GM19328 (cell line): ENCODE measurements around the gene SKIC2.

Experiments used
- ATAC-seq: cut with Tn5 transposase; IDR thresholded peaks from one replicate; pipeline ENCODE4 v1.9.1; 2021; ENCODE audit warnings: mild to moderate bottlenecking, moderate library complexity; ENCODE audit not compliant: unreplicated experiment

Gene SKIC2

GRCh38 chr6:31945154-31945506 is 13.8 kb upstream of the SKIC2 start:
- ATAC-seq, result no peak

DNA sequence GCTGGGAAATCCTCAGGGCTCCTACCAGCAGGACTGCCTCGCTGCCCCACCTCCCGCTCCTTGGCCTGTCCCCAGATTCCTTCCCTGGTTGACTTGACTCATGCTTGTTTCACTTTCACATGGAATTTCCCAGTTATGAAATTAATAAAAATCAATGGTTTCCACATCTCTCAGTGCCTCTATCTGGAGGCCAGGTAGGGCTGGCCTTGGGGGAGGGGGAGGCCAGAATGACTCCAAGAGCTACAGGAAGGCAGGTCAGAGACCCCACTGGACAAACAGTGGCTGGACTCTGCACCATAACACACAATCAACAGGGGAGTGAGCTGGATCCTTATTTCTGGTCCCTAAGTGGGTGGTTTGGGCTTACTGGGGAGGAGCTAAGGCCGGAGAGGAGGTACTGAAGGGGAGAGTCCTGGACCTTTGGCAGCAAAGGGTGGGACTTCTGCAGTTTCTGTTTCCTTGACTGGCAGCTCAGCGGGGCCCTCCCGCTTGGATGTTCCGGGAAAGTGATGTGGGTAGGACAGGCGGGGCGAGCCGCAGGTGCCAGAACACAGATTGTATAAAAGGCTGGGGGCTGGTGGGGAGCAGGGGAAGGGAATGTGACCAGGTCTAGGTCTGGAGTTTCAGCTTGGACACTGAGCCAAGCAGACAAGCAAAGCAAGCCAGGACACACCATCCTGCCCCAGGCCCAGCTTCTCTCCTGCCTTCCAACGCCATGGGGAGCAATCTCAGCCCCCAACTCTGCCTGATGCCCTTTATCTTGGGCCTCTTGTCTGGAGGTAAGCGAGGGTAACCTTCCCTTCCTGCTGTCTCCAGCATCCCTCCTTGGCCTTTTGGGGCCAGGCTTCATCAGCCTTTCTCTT is 13.2 kb upstream of the SKIC2 start, which contains the start of gene CFB:
TSS of gene CFB (plus strand) at position 589 of the 863 bp plus-strand sequence. CDS start at position 716, 127 bp downstream.
- no peak for ATAC-seq

- ATAC-seq, result no peak
These were observed 12.5 kb upstream of the SKIC2 start for GRCh38 chr6:31946370-31946885.

- ATAC-seq, result no peak
These were observed 11.8 kb upstream of the SKIC2 start for GRCh38 chr6:31947070-31947675.

DNA sequence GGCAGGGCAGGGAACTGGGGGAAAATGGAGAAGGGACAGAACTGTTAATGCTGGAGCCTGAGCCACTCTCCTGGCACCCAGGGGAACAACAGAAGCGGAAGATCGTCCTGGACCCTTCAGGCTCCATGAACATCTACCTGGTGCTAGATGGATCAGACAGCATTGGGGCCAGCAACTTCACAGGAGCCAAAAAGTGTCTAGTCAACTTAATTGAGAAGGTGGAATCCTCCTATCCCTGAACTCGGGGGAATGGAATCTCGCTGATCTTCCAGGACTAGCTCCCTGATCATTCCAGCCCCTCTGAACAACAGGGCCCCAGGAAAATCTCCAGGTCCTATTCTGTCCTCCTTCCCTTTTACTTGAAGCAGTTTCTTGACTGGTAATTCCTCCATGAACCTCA is 11.1 kb upstream of the SKIC2 start:
- ATAC-seq, result no peak

DNA sequence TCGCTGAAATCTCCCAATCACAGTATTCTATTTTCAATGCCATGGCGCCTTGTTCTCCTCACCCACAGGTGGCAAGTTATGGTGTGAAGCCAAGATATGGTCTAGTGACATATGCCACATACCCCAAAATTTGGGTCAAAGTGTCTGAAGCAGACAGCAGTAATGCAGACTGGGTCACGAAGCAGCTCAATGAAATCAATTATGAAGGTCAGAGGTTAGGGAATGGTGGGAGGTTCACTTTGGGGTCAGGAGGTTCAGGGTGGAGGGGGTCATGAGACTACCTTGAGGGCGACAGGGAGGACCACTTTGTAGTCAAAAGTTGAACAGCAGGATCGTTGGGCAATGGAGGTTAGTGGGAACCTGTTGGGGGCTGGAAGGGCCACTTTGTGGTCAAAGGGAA is 10.7 kb upstream of the SKIC2 start:
- no peak for ATAC-seq

DNA sequence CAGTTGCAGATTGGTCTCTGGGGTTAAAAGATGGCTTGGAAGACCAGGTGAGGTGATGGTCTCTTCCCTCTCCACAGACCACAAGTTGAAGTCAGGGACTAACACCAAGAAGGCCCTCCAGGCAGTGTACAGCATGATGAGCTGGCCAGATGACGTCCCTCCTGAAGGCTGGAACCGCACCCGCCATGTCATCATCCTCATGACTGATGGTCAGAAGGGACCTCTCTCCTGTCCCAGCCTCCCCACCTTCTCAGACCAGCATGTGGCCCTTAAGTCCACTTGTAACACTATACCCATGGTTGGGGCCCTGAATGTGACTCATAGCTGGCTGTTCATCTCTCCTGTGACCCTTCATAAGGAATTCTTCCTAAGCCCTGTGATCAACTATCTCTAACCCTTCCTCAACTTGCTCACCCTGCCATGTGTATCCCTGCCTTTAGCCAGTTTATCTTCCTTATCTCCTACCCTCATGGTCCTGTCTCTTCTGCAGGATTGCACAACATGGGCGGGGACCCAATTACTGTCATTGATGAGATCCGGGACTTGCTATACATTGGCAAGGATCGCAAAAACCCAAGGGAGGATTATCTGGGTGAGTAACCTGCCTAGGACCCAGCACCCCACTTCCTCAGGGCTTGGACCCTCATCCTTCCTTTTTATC is 10.1 kb upstream of the SKIC2 start:
- no peak for ATAC-seq

GRCh38 chr6:31949926-31950548 is 8.9 kb upstream of the SKIC2 start:
- ATAC-seq, result no peak

DNA sequence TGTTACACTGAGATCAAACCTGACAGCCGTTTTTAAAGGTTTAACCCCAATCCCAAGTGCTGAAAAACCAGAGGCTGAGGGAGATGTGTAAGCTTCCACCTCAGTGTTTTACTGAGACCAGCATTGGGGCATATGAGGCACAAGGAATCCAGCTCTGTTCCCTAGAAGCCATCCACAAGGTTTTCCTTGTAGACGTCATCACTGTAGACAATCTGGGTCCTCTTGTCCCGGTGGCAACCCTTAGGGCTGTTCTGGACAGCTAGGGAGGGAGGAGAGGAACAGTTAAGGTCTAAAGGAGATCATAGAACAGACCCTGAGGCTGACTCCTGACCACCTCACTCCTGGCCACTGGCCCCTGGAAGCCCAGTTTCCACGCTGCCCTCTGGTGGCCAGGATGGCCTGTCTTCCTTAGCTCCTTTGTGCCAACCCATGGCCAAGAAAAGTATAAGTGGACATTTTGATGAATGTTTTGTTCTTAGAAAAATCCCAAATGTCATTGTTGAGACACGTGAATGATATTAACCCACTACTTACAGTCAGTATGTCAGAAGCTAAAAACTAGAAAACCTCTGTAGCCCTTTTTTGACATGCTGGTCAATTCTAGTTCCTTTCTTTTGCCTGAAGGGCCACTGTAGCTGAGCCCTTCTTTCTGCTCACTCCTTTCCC is 6.7 kb upstream of the SKIC2 start:
- ATAC-seq, result no peak

DNA sequence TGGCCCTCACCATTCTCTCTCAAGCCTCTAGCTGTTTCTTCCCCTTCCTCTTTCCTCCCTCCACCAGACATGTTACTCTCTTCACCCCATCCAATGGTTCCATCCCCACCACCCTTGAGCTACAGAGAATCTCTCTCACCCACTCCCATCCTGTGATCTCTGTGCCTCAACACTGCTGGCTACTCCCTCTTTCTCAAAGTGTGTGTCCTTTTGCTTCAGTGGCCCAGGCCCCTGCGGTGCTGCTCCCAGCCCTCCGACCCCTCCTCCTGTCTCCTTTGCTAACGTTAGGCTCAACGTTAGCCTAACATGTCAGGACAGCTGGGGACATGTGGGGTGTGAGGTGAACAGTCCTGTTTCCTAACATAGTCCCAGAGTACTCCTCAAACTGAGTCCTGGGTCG is 6.1 kb upstream of the SKIC2 start:
- no peak for ATAC-seq

DNA sequence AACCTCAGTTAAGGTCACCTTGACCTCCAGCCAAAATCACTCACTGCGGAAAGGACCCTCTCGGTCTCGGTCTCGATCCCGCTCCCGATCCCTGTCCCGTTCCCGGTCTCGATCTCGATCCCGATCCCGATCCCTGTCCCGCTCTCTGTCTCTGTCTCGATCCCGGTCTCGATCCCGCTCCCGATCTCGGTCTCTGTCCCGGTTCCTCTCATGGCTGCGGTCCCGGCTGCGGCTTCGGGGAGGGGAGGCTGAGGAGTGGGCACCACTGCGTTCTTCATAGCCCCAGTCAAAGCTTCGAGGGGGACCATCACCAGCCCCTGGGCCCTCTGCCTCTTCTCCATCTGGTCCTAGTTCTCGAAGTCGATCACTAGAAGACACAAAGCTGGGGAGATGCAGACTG is 4.5 kb upstream of the SKIC2 start:
- no peak for ATAC-seq

- no peak for ATAC-seq
These were observed 2.2 kb upstream of the SKIC2 start for GRCh38 chr6:31956796-31957195.

DNA sequence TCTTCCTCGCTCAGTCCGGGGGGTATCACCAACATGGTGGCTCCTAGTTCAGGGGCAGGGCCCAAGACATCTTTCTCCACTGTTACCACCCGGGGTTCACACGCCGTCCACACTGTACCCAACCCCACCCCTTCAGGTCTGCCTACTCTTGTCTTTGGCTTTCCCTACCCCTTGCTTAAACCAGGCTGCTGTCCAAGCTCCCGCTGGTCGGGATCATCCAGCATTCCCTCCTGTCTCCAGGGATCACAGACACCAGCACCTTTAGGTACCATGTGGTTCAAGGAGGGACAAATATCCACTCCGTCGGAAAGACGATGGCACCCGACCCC is 599 bp upstream of the SKIC2 start:
- no peak for ATAC-seq

DNA sequence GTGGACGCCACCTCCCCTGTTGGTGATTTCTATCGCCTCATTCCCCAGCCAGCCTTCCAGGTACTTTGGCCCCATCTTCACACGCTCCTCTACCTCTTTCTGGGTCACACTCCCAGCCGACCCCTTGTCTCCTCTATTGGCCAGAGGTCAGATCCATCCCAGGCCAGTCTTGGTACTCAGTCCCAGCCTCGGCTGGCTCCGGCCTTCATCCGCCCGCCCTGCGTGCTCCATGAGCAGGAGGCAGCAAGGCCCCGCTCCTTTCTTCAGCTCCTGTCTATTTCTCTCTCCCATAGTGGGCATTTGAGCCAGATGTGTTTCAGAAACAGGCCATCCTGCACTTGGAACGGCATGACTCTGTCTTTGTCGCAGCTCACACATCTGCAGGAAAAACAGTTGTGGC is 2.6 kb downstream of the SKIC2 start:
- no peak for ATAC-seq

- ATAC-seq, result no peak
These were observed 4.9 kb downstream of the SKIC2 start for GRCh38 chr6:31963921-31964320.

GRCh38 chr6:31965700-31966099 is 6.7 kb downstream of the SKIC2 start:
- no peak for ATAC-seq

DNA sequence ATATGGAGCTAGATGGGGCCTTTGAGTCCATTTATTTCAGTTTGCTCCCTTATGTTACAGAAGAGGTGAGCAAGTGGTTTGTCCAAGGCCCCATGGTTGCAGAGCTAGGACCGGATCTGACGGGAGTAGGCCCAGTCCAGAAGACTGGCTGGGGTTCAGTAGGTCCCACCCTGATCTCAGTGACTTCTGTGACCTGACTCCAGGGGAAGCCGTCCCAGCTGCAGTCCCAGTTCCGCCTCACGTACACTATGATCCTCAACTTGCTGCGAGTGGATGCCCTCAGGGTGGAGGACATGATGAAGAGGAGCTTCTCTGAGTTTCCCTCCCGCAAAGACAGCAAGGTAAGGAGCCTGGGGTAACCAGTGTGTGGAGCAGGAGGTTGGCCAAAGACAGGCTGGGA is 7.5 kb downstream of the SKIC2 start:
- no peak for ATAC-seq

GRCh38 chr6:31966997-31967925 is 8.3 kb downstream of the SKIC2 start:
- no peak for ATAC-seq

DNA sequence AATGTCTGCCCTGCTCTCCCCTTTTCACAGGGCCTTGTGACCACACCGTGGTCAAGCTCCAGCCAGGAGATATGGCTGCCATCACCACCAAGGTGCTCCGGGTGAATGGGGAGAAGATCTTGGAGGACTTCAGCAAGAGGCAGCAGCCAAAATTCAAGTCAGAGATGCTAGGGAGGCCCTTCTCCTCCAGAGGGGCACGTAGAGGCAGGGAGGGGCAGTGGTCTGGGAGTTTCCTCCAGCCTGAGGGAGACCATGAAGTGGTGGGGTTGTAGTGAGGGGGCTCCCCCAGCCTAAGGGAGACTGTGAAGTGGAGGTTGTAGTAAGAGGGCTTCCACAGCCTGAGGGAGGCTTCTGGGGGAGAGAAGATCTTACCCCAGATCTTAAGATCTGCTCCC is 8.9 kb downstream of the SKIC2 start:
- no peak for ATAC-seq

- ATAC-seq, result no peak
These were observed 9.4 kb downstream of the SKIC2 start for GRCh38 chr6:31968326-31968725.
